Anterior cingulate cortex (tissue), 58 donors: Measurements from ENCODE around the gene SPNS1.
"Not testable (repeated sequence)": the region's sequence is repeated elsewhere in the genome, so short reads cannot be mapped to it uniquely, and the experiment has no call there.

Experiments used
- DNase-seq, 58 donors: peaks; one replicate each; lab custom pipeline; 2025; lab: John Stamatoyannopoulos, UW

SPNS1 gene

GRCh38 chr16:28987170-28987853, 12.7 kb downstream of the SPNS1 start:
- no peak for DNase-seq

DNA sequence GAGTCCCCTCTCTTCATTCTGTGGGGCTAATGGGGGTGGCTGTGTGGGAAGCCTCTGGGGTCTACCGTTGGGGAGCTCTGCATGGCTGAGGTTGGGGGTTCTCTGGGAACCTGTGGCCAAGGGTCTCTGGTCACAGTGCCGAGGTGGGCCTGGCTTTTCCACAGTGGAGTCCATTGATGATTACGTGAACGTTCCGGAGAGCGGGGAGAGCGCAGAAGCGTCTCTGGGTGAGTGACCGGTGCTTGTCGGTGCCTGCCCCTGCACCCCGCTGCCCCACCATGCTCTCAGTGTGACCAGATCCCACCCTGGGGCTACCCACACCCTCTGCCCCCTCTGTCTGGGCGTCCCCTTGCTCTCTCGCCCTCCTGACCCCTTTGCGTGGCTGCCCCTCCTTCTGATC, 14.8 kb downstream of the SPNS1 start:
- no peak for DNase-seq

DNA sequence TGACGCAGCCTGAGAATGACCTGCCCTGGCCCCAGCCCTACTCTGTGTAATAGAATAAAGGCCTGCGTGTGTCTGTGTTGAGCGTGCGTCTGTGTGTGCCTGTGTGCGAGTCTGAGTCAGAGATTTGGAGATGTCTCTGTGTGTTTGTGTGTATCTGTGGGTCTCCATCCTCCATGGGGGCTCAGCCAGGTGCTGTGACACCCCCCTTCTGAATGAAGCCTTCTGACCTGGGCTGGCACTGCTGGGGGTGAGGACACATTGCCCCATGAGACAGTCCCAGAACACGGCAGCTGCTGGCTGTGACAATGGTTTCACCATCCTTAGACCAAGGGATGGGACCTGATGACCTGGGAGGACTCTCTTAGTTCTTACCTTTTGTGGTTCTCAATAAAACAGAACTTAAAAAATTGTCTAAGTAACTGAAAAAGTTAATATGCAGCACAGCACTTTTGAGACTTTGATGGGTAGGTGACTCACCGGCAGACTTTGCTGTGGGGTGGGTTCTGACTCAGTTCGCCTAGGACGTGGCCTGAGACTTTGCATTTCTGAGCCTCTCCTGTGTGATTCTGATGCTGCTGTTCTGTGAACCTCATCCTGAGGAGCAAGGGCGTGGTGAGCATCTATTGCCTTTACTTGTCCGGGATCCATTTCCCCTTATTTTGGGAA, 15.9 kb downstream of the SPNS1 start:
- no peak for DNase-seq

- no peak for DNase-seq
These were observed 17.1 kb downstream of the SPNS1 start for GRCh38 chr16:28991687-28992086.

- DNase-seq = no peak
These were observed 17.9 kb downstream of the SPNS1 start for GRCh38 chr16:28992496-28992895.

DNA sequence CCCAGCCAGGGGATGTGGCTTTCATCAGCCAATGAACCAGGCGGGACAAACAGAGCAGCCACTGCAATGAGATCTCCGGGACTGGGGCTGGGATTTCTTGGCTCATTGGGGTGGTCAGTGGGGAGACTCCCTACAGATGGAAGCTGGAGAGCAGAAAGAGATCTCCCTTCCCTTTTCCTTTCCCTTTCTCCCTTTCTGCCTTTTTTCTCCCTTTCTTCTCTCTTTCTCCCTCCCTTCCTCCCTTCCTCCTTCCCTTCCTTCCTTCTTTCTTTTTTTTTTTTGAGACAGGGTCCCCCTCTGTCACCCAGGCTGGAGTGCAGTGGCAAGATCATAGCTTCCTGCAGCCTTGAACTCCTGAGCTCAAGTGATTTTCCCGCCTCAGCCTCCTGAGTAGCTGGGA, 24.3 kb downstream of the SPNS1 start:
- DNase-seq = no peak

DNA sequence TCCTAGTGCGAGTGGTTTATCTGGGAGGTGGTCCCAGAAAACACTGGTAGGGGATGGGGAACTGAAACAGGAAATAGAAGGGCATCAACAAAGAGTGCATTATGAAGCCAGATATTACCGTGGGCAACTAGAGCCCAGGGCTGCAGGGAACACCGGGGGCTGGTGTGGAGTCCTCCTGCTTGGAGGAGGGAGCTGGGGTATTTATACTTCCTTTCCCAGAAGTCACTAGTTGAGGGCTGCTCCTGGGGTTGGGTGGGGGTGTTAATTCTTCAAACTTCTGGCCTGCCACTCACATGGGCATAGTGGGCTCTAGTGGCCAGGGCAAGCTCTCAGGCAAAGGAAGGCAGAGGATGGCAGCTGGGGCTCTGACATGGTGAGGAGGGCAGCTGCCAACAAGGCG, 25.0 kb downstream of the SPNS1 start:
- DNase-seq = no peak

DNA sequence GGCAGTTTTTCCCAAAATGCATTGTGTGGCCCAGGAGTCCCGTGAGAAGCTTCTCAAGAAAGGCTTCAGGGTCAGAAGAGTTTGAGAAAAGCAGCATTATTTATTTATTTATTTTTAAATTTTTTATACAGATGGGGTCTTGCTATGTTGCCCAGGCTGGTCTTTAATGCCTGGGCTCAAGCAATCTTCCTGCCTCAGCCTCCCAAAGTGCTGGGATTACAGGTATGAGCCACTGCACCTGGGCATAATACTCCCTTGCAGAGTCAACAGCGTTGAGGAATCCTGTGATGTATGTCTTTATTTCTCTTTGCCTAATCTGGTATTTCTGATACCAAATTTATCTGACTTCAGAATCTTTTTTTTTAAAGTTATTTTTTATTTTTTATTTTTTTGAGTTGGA, 25.4 kb downstream of the SPNS1 start:
- DNase-seq = no peak

- DNase-seq = not testable (repeated sequence)
These were observed 30.0 kb downstream of the SPNS1 start for GRCh38 chr16:29004496-29005139.

GRCh38 chr16:29007730-29008593, 33.4 kb downstream of the SPNS1 start:
- peak in 1 of 58 donors; percentile 7 for DNase-seq

GRCh38 chr16:29009050-29009837, 34.7 kb downstream of the SPNS1 start:
- no peak for DNase-seq

DNA sequence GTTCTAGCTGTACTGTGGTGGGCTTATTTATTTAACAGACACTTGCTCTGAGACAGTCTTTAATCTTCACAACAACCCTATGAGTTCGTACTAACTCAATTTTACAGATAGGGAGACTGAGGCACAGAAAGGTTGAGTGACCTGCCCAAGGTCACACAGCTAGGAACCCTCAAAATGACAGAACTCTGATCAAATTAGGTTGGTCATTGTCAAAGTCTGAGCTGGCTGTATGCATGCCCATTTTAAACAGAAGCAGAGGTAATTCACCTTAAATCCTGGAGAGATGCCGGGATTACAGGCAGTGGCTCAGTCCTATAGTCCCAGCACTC, 35.2 kb downstream of the SPNS1 start:
- no peak for DNase-seq

DNA sequence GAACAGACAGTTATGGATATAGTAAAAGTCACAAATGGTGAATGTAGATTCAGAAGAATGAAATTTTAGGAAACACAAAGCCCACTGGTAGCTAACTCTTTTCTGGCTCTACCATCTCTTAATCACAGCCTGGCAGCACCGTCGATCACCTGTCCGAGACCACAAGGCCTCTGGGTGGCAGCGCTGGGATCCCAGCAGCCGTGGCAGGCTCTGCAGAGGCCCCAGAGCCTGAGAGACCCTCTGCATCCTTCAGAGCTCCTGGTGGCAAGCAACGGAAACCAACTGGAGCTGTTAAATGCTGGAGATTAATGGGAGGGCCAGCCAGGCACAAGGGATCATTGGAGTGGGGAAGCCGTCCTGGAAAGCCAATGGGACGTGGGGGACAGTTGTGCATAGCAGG, 36.5 kb downstream of the SPNS1 start:
- DNase-seq = no peak

- no peak for DNase-seq
These were observed 37.3 kb downstream of the SPNS1 start for GRCh38 chr16:29011851-29012250.

DNA sequence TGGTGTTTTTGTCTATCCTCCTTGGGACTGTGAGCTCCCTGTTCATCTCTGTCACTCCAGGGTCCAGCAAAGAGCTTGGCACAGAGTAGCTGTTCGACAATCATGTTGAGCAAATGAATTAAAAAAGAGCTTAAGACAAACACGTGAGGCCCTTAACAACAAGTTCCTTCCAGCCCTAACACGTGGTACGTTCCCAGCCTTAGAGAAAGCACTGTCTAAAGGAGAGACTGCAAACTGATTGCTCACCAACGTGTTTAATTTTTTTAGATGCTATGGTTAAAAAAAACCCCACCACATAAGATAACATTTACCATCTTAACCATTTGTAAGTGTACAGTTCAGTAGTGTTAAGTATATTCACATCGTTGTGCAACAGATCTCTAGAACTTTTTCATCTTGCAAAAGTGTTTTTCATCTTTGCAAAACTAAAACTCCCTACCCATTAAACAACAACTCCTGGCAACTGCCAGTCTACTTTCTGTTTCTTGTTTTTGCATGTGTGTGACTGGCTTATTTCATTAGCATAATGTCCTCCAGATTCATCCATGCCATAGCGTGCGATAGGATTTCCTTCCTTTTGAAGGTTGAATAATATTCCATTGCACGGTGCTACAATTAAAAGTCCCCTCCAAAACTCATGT, 38.5 kb downstream of the SPNS1 start:
- DNase-seq = no peak

DNA sequence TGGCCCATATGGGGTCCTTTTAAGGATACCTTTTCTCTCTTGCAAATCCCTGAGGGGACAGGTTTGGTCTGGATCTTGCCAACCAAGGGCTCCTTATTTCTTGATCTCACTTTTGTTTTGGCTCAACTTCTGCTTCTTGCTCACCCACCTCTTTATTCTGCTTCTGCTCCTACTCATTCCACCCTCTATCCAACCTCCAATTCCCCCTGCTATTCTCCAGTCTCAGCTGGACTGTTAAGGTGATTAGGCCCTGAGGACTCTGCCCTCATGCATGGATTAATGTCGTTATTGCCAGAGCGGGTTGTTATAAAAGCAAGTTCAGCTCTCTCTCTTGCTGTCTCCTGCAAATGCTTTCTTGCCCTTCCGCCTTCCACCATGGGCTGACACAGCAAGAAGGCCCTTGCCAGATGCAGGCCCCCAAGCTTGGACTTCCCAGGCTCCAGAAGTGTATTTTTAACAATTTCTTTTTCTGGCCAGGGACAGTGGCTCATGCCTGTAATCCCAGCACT, 40.0 kb downstream of the SPNS1 start:
- no peak for DNase-seq

- DNase-seq = no peak
These were observed 47.6 kb downstream of the SPNS1 start for GRCh38 chr16:29022196-29022595.

GRCh38 chr16:29023279-29024277, 49.0 kb downstream of the SPNS1 start:
- DNase-seq = no peak
